HEK293 (cell line): ENCODE data around the gene C4orf50.

Experiments
- CTCF ChIA-PET: fragments of 350-600 bp; formaldehyde crosslinking; extraction: SDS; loops from one replicate; lab custom pipeline; 2021; ENCODE audit warnings: antibody characterized with exemption; lab: Yijun Ruan, JAX
- POLR2A ChIA-PET: fragments of 300-600 bp; formaldehyde crosslinking; extraction: SDS; loops from one replicate; lab custom pipeline; 2020; ENCODE audit warnings: antibody characterized with exemption, inconsistent platforms; lab: Yijun Ruan, JAX
- H3K27ac ChIP-seq: fragments of 200-500 bp; sonication (Bioruptor generic); 2 replicates; pipeline ENCODE4 v1.5.1; 2014; ENCODE audit warnings: low read depth, low read length, control low read depth, inconsistent platforms; ENCODE audit errors: extremely low read depth
- H3K36me3 ChIP-seq, 2 experiments: fragments of 200-500 bp in 1 of 2; sonication (Bioruptor generic) in 1 of 2; 1 replicate in 1 of 2; 2 replicates in 1 of 2; pipeline ENCODE4 v1.5.1; 2014 to 2017; ENCODE audit warnings: inconsistent platforms in 2 of 2, low read length in 2 of 2; ENCODE audit not compliant: control insufficient read depth in 2 of 2, insufficient read depth in 1 of 2
- H3K4me1 ChIP-seq: fragments of 200-500 bp; sonication (Bioruptor generic); 2 replicates; pipeline ENCODE4 v1.5.1; 2014; ENCODE audit warnings: mild to moderate bottlenecking, low read length, inconsistent platforms; ENCODE audit not compliant: control insufficient read depth, insufficient read depth
- H3K4me3 ChIP-seq: 2 replicates; pipeline ENCODE4 v1.5.1; 2011; ENCODE audit warnings: low read depth, mild to moderate bottlenecking, control low read depth, low read length, moderate library complexity
- H3K9me3 ChIP-seq: fragments of 200-500 bp; sonication (Bioruptor generic); 2 replicates; pipeline ENCODE4 v1.5.1; 2014; ENCODE audit warnings: low read depth, low read length, inconsistent platforms; ENCODE audit not compliant: control insufficient read depth, insufficient read depth
- GLI4 ChIP-seq: fragments of 450-650 bp; formaldehyde crosslinking; IDR thresholded peaks from 2 replicates; pipeline ENCODE4 v1.5.1; 2016; ENCODE audit warnings: missing biosample characterization, missing genetic modification characterization
- SALL2 ChIP-seq: fragments of 450-650 bp; formaldehyde crosslinking; IDR thresholded peaks from 2 replicates; pipeline ENCODE4 v1.5.0; 2017; ENCODE audit warnings: missing biosample characterization, mild to moderate bottlenecking, missing genetic modification characterization, borderline replicate concordance
- SP2 ChIP-seq: fragments of 450-650 bp; formaldehyde crosslinking; IDR thresholded peaks from 2 replicates; pipeline ENCODE4 v1.5.1; 2016; ENCODE audit warnings: missing biosample characterization, missing genetic modification characterization
- ZIC2 ChIP-seq: fragments of 450-650 bp; formaldehyde crosslinking; IDR thresholded peaks from 2 replicates; pipeline ENCODE4 v1.5.1; 2016; ENCODE audit warnings: missing biosample characterization, missing genetic modification characterization
- ZNF274 ChIP-seq, 2 experiments: fragments of 200-500 bp in 1 of 2; fragments of 450-650 bp in 1 of 2; sonication (Bioruptor generic) in 1 of 2; formaldehyde crosslinking in 1 of 2; IDR thresholded peaks; 2 replicates each; pipeline versions ENCODE4 v1.5.1 to v1.6.1; 2014 to 2016; ENCODE audit warnings: borderline replicate concordance in 1 of 2, inconsistent platforms in 1 of 2, low read length in 1 of 2, missing biosample characterization in 1 of 2, missing genetic modification characterization in 1 of 2
- ZNF292 ChIP-seq: fragments of 450-650 bp; formaldehyde crosslinking; IDR thresholded peaks from 2 replicates; pipeline ENCODE4 v1.5.1; 2016; ENCODE audit warnings: low read depth, missing biosample characterization, missing genetic modification characterization, borderline replicate concordance
- ZNF324 ChIP-seq: fragments of 450-650 bp; formaldehyde crosslinking; IDR thresholded peaks from 2 replicates; pipeline ENCODE4 v1.5.1; 2016; ENCODE audit warnings: missing biosample characterization, missing genetic modification characterization
- ZNF37A ChIP-seq: fragments of 450-650 bp; IDR thresholded peaks from 2 replicates; pipeline ENCODE4 v1.5.1; 2018; ENCODE audit warnings: missing biosample characterization, missing genetic modification characterization
- ZNF394 ChIP-seq: fragments of 450-650 bp; formaldehyde crosslinking; IDR thresholded peaks from 2 replicates; pipeline ENCODE4 v1.5.1; 2016; ENCODE audit warnings: missing biosample characterization, missing genetic modification characterization, mild to moderate bottlenecking, moderate library complexity, borderline replicate concordance
- ZNF433 ChIP-seq: fragments of 450-650 bp; formaldehyde crosslinking; IDR thresholded peaks from 2 replicates; pipeline ENCODE4 v1.5.1; 2016; ENCODE audit warnings: missing biosample characterization, missing genetic modification characterization, low read depth
- ZNF473 ChIP-seq: fragments of 450-650 bp; formaldehyde crosslinking; IDR thresholded peaks from 2 replicates; pipeline ENCODE4 v1.5.1; 2017; ENCODE audit warnings: missing biosample characterization, missing genetic modification characterization
- ZNF549 ChIP-seq: fragments of 450-650 bp; IDR thresholded peaks from 2 replicates; pipeline ENCODE4 v1.5.1; 2018; ENCODE audit warnings: missing biosample characterization, missing genetic modification characterization, mild to moderate bottlenecking, inconsistent platforms, moderate library complexity
- ZNF596 ChIP-seq: fragments of 450-650 bp; IDR thresholded peaks from 2 replicates; pipeline ENCODE4 v1.5.0; 2018; ENCODE audit warnings: missing biosample characterization, mild to moderate bottlenecking, missing genetic modification characterization, moderate library complexity
- ZNF621 ChIP-seq: fragments of 450-650 bp; formaldehyde crosslinking; IDR thresholded peaks from 2 replicates; pipeline ENCODE4 v1.5.1; 2017; ENCODE audit warnings: missing biosample characterization, missing genetic modification characterization
- ZNF664 ChIP-seq: fragments of 450-650 bp; formaldehyde crosslinking; IDR thresholded peaks from 2 replicates; pipeline ENCODE4 v1.5.1; 2016; ENCODE audit warnings: missing biosample characterization, missing genetic modification characterization
- ZNF701 ChIP-seq: fragments of 450-650 bp; formaldehyde crosslinking; IDR thresholded peaks from 2 replicates; pipeline ENCODE4 v1.5.1; 2016; ENCODE audit warnings: missing biosample characterization, missing genetic modification characterization
- ZNF707 ChIP-seq: fragments of 450-650 bp; formaldehyde crosslinking; IDR thresholded peaks from 2 replicates; pipeline ENCODE4 v1.5.1; 2016; ENCODE audit warnings: missing biosample characterization, missing genetic modification characterization
- ZSCAN23 ChIP-seq: fragments of 450-650 bp; formaldehyde crosslinking; IDR thresholded peaks from 2 replicates; pipeline ENCODE4 v1.5.1; 2016; ENCODE audit warnings: missing biosample characterization, missing genetic modification characterization
- ZSCAN30 ChIP-seq: fragments of 450-650 bp; IDR thresholded peaks from 2 replicates; pipeline ENCODE4 v1.5.1; 2018; ENCODE audit warnings: missing biosample characterization, mild to moderate bottlenecking, missing genetic modification characterization, moderate library complexity
- TF ChIP-seq, protein P1 (sequence below): fragments of 450-650 bp; formaldehyde crosslinking; IDR thresholded peaks from 2 replicates; pipeline ENCODE4 v1.5.1; 2016; ENCODE audit warnings: missing biosample characterization, missing genetic modification characterization
- TF ChIP-seq, protein P2 (sequence below): fragments of 450-650 bp; formaldehyde crosslinking; IDR thresholded peaks from 2 replicates; pipeline ENCODE4 v1.5.1; 2016; ENCODE audit warnings: missing biosample characterization, missing genetic modification characterization
- TF ChIP-seq, protein P3 (sequence below): fragments of 450-650 bp; formaldehyde crosslinking; IDR thresholded peaks from 2 replicates; pipeline ENCODE4 v1.5.1; 2016; ENCODE audit warnings: missing biosample characterization, missing genetic modification characterization, borderline replicate concordance

C4orf50 gene

DNA sequence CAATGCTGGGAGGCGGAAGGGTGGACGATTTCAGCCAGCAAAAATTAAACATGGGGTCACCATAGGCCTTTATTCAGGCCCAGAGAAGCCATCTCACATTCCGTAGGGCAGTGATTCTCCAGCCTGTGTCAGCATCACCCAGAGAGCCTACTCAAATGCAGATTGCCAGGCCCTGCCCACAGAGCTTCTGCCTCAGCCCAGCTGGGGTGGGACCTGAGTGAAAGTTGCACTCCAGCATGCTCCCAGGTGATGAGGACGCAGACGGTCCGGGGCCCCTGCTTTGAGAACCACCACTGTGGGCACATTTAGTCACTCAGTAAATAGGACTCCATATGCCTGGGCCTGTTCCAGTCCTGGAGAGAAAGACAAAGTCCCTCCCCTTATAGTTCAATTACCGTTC lies 12.4 kb upstream of the C4orf50 start:
- Histone ChIP-seq H3K9me3 (no peaks in the 10 kb centered on the region), H3K36me3 (no peaks in the 10 kb centered on the region), H3K27ac (no peak overlapping the region), H3K4me3 (no peak overlapping the region), H3K4me1 (no peaks in the 10 kb centered on the region)
- no peak for TF ChIP-seq ZSCAN30
- TF ChIP-seq SP2 (tag by site-specific recombination), result no peak
- TF ChIP-seq, protein P1, sequence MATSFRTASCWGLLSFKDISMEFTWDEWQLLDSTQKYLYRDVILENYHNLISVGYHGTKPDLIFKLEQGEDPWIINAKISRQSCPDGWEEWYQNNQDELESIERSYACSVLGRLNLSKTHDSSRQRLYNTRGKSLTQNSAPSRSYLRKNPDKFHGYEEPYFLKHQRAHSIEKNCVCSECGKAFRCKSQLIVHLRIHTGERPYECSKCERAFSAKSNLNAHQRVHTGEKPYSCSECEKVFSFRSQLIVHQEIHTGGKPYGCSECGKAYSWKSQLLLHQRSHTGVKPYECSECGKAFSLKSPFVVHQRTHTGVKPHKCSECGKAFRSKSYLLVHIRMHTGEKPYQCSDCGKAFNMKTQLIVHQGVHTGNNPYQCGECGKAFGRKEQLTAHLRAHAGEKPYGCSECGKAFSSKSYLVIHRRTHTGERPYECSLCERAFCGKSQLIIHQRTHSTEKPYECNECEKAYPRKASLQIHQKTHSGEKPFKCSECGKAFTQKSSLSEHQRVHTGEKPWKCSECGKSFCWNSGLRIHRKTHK (tag by site-specific recombination), result no peak
- TF ChIP-seq ZNF292 (tag by site-specific recombination), result no peak
- TF ChIP-seq GLI4 (tag by site-specific recombination), result no peak
- TF ChIP-seq ZIC2, result no peak
- TF ChIP-seq, protein P2, sequence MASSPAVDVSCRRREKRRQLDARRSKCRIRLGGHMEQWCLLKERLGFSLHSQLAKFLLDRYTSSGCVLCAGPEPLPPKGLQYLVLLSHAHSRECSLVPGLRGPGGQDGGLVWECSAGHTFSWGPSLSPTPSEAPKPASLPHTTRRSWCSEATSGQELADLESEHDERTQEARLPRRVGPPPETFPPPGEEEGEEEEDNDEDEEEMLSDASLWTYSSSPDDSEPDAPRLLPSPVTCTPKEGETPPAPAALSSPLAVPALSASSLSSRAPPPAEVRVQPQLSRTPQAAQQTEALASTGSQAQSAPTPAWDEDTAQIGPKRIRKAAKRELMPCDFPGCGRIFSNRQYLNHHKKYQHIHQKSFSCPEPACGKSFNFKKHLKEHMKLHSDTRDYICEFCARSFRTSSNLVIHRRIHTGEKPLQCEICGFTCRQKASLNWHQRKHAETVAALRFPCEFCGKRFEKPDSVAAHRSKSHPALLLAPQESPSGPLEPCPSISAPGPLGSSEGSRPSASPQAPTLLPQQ, result no peak
- TF ChIP-seq, protein P3, sequence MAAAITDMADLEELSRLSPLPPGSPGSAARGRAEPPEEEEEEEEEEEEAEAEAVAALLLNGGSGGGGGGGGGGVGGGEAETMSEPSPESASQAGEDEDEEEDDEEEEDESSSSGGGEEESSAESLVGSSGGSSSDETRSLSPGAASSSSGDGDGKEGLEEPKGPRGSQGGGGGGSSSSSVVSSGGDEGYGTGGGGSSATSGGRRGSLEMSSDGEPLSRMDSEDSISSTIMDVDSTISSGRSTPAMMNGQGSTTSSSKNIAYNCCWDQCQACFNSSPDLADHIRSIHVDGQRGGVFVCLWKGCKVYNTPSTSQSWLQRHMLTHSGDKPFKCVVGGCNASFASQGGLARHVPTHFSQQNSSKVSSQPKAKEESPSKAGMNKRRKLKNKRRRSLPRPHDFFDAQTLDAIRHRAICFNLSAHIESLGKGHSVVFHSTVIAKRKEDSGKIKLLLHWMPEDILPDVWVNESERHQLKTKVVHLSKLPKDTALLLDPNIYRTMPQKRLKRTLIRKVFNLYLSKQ, result no peak
- no peak for TF ChIP-seq ZNF274 (IDR thresholded peaks at IDR 0.05; ENCODE audit: low read length)
- TF ChIP-seq ZNF274 (tag by site-specific recombination; IDR thresholded peaks at IDR 0.05; ENCODE audit: borderline replicate concordance), result no peak
- TF ChIP-seq ZNF621 (tag by site-specific recombination), result no peak
- no peak for TF ChIP-seq ZSCAN23 (tag by site-specific recombination)
- TF ChIP-seq ZNF664 (tag by site-specific recombination), result no peak
- no peak for TF ChIP-seq SALL2
- no peak for TF ChIP-seq ZNF549 (tag by site-specific recombination)
- no peak for TF ChIP-seq ZNF473 (tag by site-specific recombination)
- TF ChIP-seq ZNF37A (tag by site-specific recombination), result no peak
- ChIA-PET CTCF (no interaction called here), POLR2A (no interaction called here)

DNA sequence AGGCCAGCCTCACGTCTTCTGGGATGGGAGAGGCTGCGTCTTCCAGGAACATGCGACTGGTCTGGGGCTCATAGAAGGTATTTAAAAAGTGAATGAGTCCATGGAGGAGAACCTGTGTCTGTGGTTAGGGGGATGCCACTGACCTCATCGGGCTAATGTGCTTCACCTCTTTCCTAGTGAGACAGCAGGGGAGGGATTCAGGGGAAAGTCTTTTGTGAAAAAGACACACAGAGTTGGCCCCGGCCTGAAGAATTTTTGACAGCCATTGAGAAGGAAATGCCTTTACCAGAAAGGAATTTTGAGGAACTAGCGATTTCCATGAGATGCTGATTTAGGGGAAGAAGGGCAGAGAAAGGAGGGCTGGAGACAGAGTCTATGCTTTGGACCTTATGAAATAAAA lies 11.0 kb upstream of the C4orf50 start:
- POLR2A ChIA-PET, result no interaction called here
- TF ChIP-seq ZNF596 (no peak), ZNF433 (tag by site-specific recombination) (no peak), ZNF707 (tag by site-specific recombination) (no peak), ZNF394 (tag by site-specific recombination) (no peak), ZNF324 (tag by site-specific recombination) (no peak), ZNF701 (tag by site-specific recombination) (no peak)

More for the DNA sequence above, 11.0 kb upstream of the C4orf50 start:
- H3K36me3 ChIP-seq, result no peaks in the 10 kb centered on the region
- H3K4me3 ChIP-seq, result no peak overlapping the region
- no peaks in the 10 kb centered on the region for H3K4me1 ChIP-seq
- CTCF ChIA-PET, result interaction anchor here (2.0 kb wide), 1 partner anchor 11 kb away, joined by 5 read pairs; the partner anchor contains the start of gene C4orf50
- H3K9me3 ChIP-seq, result no peaks in the 10 kb centered on the region
- no peak overlapping the region for H3K27ac ChIP-seq
